GM19324 (cell line): ENCODE measurements around the gene BRSK1.

ENCODE experiments used
- ATAC-seq: cut with Tn5 transposase; IDR thresholded peaks from one replicate; pipeline ENCODE4 v1.9.1; 2021; ENCODE audit warnings: mild to moderate bottlenecking, moderate library complexity; ENCODE audit not compliant: unreplicated experiment, low FRiP score

The BRSK1 gene

DNA sequence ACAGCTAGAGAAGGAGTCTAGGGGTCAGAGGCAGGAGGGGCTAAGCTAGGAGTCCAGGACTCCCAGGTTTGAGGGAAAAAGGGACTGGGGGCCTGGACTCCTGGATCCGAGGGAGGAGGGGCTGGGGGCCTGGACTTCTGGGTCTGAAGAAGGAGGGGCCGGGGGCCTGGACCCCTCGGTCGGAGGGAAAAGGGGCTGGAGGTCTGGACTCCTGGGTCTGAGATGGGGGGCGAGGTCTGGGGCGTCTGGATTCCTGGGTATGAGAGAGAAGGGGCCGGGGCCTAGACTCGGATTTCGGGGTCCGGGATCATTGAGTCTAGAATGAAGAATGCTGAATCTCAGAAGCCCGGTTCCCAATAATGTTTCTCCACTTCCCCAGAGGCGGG, 18.5 kb downstream of the BRSK1 start:
- ATAC-seq = no peak

DNA sequence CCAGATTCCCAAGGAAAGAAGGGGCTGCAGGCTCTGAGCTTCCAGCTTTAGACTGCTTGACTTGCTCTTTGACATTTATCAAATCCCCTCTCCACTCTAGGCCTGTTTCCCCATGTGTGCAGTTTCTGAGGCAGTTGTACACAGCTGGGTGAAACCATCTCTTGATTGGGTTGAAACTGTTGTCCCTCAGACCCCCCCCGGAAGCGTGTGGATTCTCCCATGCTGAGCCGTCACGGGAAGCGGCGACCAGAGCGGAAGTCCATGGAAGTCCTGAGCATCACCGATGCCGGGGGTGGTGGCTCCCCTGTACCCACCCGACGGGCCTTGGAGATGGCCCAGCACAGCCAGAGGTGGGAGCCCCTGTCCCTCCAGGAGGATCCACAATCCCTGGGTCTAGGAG, 19.7 kb downstream of the BRSK1 start:
- ATAC-seq = no peak

GRCh38 chr19:55304279-55304978, 20.6 kb downstream of the BRSK1 start:
- no peak for ATAC-seq

DNA sequence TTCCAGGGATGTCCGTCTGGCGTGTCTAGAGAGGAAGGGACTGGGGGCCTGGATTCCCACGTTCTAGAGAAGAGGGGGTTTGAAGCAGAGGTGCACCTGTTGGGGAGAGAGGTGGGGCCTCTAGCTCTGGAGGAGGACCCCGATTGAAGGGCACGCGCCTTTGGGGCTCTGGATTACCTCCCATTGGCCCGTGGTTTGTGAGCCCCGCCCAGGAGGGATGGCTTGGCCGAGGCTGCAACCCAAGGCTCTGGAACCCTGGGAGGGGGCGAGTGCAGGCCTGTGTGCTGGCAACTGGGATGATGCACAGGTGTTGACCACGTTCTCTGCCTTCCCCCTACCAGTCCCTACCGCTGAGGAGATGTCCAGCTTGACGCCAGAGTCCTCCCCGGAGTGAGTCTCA, 21.2 kb downstream of the BRSK1 start:
- no peak for ATAC-seq

GRCh38 chr19:55305491-55305890, 21.7 kb downstream of the BRSK1 start:
- no peak for ATAC-seq

GRCh38 chr19:55305983-55306562, 22.3 kb downstream of the BRSK1 start:
- ATAC-seq = no peak

DNA sequence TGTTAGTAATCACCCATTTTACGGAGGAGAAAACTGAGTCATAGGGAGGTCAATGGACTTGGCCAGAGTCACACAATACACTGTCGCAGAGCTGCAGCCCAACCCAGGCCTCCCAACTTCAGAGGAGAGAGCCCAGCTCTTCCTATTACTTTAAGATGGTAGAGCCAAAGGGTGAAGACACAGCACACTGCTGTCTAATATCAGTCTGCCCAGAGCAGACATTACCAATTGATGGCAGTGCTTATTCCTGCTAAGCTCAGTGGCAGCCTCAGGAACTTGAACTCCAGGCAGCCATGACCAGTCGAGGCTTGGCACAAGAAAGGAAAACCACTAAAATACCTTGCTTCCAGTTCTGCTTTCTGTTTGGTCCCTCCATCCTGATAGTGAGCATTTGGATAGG, 22.9 kb downstream of the BRSK1 start:
- ATAC-seq = no peak

DNA sequence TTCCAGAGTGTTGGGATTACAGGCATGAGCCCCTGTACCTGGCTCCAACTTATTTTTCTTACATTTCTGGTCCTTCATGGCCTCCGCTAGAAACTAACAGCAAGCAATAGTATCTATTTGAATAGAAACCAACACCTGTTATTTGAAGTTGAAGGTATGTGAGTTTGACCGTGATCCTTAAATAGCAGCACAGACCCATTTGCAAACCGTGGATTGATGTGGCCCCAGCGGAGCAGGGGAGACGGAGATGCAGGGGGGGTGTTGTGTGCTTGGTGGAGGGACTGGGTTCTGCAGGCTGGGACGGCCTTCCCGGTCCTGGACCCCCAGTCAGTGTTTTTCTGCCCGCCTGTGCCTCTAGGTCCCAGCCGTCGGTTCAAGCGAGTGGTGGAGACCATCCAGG, 24.5 kb downstream of the BRSK1 start:
- ATAC-seq = no peak

GRCh38 chr19:55309448-55309847, 25.7 kb downstream of the BRSK1 start:
- no peak for ATAC-seq

DNA sequence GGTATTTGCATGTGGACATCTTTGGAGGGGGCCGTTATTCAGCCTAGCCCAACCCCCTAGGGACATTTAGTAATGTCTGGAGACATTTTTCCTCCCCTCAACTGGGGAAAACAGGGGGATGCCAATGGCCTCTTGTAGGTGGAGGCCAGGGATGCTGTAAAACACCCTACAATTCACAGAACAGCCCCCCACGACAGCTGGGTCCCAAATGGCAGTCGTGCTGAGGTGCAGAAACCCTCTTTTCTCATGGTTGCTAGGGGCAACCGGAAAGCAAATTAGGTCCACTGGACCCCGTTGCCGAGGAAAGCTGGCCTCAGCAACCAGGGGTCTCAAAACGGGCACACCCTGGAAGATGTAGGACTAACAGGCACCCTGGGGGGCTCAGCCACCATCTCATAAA, 26.7 kb downstream of the BRSK1 start:
- ATAC-seq = no peak

- no peak for ATAC-seq
Measured at GRCh38 chr19:55311397-55311796, 27.6 kb downstream of the BRSK1 start.

GRCh38 chr19:55311797-55312196, 28.0 kb downstream of the BRSK1 start:
- ATAC-seq = no peak

DNA sequence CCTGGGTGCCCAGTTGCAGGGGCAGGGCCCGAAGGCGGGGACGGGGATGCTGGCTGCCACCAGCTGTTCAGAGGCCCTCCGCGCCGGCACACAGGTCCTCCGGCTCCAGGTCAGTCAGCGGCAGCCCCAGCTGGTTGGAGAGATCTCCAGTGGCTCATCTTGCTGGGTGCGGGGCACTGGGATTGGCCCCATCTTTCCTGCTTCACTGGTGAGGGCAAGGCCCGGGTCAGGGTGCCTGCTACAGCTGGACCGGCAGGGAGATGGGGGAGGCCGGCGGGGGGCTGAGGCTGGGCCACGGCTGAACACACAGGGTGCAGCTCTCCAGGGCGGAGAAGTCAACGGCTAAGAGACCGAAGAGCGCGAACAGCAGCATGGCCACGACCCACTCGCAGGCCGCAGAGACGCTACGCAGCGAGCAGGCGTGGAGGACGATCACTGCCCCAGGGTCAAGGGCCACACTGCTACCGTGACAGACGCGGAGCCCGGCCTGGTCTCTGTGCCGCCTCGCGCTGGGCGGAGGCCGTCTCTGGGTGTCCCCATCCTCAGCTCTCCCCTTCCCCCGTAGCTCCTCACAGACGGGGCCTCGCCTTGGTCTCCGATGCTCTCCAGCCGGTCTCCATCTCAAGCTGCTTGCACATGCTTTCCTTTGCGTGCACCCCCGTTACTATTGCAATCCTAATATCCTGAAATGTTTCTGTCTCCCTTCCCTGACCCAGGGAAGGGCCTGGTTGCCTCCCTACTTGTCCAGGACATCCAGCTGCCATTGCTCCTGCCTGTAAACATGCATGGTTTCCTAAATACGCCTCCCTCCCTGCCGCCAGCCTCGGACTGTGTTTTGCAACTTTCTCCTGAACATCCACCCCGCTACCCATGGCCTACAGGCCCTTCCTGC, 29.1 kb downstream of the BRSK1 start:
- no peak for ATAC-seq

DNA sequence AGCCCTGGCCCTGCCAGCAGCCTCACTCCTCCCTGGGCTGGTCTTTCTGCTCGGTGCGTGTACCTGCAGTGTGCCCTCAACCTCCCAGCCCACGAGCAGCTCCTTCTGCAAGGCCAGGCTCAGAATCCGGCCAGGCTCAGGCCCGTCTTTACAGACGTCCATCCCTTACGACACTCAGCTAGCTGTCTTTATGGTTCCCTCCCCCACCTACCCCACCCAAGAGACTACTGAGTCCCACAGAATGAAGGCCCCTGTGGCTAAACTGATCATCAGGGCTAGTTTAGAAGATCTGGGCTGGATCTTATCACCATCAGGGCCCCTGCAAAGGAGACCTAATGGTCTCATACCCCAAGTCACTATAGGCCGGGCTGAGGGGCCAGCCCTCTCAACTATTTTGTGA, 30.6 kb downstream of the BRSK1 start:
- no peak for ATAC-seq

DNA sequence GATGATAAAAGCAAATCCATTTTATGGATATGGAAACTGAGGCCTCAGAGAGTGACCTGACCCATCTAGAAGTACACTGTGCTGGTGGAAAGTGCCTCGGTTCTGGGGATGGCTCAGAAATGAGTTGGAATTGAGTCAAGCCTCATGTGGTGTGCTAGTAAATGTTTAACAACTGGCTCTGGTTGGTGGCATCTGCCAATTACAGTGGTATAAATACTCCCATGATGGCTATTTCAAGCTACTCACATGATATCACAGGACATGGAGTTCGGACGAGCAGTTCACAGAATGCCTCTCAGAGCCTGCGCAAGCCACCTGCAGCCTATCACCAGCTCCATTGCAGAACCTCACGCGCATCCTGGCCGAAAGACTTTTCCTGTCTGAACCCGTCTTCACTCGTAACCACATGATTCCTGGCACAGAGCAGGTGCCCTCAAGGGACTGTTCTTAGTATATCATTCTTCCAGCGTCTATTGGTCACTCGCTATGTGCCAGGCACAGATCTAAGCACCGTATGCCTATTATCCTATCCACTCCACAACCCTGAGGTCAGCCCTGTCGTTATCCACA, 32.2 kb downstream of the BRSK1 start:
- no peak for ATAC-seq

GRCh38 chr19:55316646-55317045, 32.8 kb downstream of the BRSK1 start:
- ATAC-seq = no peak

GRCh38 chr19:55319785-55320184, 36.0 kb downstream of the BRSK1 start:
- no peak for ATAC-seq

DNA sequence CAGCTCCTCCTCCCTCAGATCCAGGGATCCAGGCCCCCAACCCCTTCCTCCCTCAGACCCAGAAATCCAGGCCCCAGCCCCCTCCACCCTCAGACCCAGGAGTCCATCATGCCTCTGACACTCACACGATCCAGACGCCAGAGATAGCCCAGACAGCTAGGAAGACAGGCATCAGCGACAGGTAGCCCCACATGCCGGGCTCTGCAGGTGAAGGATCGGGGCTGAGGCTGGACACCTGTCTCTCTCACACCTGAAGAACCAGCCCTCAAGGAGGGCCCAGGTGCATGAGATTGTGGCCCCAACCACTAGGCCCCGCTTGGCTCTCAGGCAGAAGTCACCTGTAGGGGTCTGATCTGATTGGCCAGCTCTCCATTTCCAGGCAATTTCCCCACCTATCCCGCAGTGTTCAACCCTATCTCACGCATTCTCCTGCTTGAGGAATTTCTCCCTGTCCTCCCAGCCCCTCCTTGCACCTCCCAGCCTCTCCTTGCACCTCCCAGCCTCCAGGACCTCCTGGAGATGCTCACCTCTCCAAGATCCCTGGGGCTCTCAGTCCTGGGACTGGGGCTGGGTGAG, 37.1 kb downstream of the BRSK1 start:
- ATAC-seq = no peak

GRCh38 chr19:55321466-55322137, 37.8 kb downstream of the BRSK1 start:
- ATAC-seq = no peak

DNA sequence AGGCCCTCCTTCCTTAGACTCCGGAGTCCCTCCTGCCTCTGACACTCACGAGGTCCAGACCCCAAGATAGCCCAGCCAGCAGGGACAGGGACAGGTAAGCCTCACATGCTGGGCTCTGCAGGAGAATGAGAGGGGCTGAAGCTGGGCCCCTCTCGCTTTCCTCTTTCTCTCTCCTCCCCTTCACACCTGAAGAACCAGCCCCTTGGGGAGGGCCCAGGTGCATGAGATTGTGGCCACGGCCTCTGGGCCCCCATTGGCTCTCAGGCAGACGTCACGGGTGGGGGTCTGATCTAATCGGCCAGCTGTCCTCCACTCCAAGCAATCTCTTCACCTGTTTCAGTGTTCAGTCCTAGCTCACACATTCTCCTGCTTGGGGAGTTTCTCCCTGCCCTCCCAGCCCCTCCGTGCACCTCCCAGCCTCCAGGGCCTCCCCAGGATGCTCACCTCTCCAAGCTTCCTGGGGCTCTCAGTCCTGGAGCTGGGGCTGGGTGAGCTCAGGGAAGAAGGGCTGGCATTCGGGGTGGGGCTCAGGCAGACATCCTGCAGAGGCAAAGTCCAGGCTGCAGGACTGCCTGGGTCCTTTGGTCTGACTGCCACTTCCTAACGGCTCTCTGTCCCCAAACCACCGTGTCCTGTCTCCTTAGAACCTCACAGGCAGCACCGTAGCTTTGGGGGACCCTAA, 38.5 kb downstream of the BRSK1 start:
- ATAC-seq = no peak
